H1 (cell line): ENCODE data around the gene FOLR3. TPM values are rescaled to one million over a fixed set of nuclear protein-coding genes. Genes with fewer than 3 reads are reported as not detected.

Experiments used
- JUN ChIP-seq: IDR thresholded peaks from 2 replicates; pipeline ENCODE4 v1.6.1; 2011; ENCODE audit warnings: low read depth, mild to moderate bottlenecking, improper control_type of control experiment, low read length
- RAD21 ChIP-seq, 2 experiments: IDR thresholded peaks in 1 of 2; conservative IDR thresholded peaks in 1 of 2; 2 replicates each; pipeline ENCODE4 v1.6.1; 2011; ENCODE audit warnings: low read depth in 2 of 2, low read length in 2 of 2, improper control_type of control experiment in 1 of 2, inconsistent platforms in 1 of 2, mild to moderate bottlenecking in 1 of 2, moderate library complexity in 1 of 2
- polyA plus RNA-seq, 7 experiments: library from polyadenylated mRNA; depleted of rRNA in 3 of 7; stranded (reverse) in 5 of 7; unstranded in 2 of 7; fragments of >200 nt in 5 of 7; fragments of 200-250 nt in 2 of 7; gene quantifications; 1 replicate in 5 of 7; 2 replicates in 1 of 7; 4 replicates in 1 of 7; pipeline versions ENCODE4 v1.2.1 to v1.2.3, GENCODE V29; 2011 to 2013; ENCODE audit warnings: missing spikeins in 2 of 7, mixed read lengths in 2 of 7
- total RNA-seq: library from RNA; stranded (reverse); fragmentation: NEBNext Ultra II Directional; extraction: Animal tissue kit (Norgen Biotek cat#: 25700); gene quantifications from 2 replicates; pipeline ENCODE4 v1.2.1, GENCODE V29; 2021

The FOLR3 gene
- total and polyA plus RNA-seq, 2 of the 8 experiments (the other 6 are each of a cell fraction or from before 2014, with no cell fraction given): not detected

- TF ChIP-seq JUN: no peak
- no peak for TF ChIP-seq RAD21 (IDR thresholded peaks at IDR 0.05 in 1 of 2, conservative IDR thresholded peaks at IDR 0.05 in 1 of 2; ENCODE audit: low read depth in 2 of 2, low read length in 2 of 2)
Observed at GRCh38 chr11:72135891-72136683, 562 bp downstream of the FOLR3 start (continued).
